Measurements from ENCODE around the gene ESYT2.

ESYT2 gene

DNA sequence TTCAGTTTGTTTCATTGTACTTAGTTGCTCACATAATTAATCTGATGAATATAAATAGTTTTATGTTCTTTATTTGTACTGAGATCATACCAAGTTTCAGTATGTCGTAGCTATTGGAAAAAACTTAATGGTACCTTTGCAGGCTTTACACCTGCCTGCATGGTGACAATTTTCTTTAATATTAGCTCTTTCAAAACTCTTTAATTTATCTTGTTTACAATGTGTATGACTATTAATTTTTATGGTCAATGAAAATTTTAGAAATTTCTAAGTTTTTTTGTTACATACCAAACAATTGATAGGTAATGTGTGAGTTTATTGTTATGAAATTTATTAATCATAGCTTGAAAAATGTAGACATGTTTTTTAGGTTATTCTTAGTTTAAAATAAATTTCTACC lies 31.1 kb upstream of the ESYT2 start:
- TF ChIP-seq GATA2 (IDR thresholded peaks at IDR 0.05; ENCODE audit: low read depth, low read length) (no peak), GATA3 (IDR thresholded peaks at IDR 0.05; ENCODE audit: low read depth, low read length) (no peak)

DNA sequence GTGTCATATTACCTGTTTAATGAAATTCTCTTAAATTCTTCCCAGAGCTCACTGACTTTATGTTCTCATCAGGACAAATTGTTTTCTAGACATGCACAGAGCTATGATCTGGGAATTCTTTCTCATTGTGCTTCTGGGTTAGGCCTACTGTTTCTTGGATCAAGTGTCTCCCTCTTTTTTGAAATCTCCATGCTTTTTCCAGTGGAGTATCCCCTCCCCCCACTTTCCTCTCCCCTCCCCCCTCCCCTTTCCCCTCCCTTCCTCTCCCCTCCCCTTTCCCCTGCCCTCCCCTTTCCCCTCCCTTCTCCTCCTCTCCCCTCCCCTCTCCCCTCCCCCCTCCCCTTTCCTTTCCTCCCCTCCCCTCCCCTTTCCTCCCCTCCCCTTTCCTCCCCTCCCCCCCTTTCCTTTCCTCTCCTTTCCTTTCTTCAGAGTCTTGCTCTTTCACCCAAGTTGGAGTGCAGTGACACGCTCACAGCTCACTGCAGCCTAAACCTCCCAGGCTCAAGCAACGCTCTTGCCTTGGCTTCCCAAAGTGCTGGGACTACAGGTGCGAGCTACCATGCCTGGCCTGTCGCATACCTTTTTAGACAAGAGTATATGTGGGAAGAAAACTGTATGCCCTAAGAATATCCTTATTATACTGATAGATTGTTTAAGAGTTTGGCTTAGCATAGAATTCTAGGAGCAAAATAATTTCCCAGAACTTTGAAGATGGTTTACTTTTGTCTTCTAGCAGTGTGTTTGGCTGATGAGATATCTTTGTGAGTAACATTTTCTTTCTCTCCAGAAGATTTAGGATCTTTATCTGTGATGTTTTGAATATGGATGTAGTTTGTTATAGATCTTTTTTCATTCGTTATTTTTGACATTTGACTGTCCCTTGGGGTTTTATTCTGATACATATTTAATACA lies 29.5 kb upstream of the ESYT2 start:
- TF ChIP-seq GATA3 (IDR thresholded peaks at IDR 0.05; ENCODE audit: low read depth, low read length) = no peak

DNA sequence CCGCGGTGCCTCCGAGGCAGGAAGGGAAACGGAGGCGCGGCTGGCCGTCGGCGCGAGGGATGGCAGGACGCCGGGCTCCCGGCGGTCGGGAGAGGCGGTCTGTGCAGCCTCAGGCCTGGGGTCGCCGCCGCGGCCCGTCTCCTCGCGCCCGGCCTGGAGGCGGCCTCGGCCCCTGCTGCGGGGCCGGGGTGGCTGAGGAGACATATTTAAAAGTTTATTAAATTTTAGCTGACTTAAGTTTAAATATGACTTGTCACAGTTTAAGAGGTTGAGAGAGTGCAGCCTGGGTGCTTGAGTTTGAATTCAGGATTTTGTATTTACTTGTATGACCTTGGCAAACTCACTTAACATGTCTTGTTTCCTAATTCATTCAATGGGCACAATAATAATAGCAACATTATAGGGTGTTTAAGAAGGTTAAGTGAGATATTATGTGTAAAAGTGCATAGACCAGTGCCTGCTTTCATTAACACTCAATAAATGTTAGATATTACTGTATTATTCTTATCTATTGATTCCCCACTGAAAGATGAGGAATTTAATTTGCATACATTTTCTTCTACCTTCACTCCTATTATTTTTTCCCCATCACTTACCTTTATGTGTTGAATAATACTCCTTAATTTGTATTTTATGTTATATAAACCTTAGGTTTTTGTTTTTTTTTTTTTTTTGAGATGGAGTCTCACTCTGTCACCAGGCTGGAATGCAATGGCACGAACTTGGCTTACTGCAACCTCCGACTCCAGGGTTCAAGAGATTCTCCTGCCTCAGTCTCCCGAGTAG lies 27.8 kb upstream of the ESYT2 start:
- TF ChIP-seq GATA2 (IDR thresholded peaks at IDR 0.05; ENCODE audit: low read depth, low read length) = no peak

DNA sequence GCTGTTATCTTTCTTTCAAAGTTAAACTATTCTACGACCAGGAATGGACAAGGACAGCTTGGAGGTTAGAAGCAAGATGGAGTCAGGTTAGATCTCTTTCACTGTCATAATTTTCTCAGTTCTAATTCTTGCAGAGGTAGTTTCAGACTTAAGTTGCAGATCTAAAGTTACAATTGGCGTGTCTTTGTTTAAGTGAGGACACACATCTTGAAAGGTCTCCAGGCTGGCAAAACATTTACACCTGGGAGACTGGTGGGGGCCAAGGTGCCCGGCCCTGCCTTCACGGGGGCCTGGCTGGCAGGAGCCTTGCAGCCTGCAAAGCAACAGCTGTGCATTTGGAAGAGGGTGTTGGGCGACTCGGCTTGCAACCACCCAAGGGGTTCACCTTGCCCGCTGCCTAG lies 25.4 kb upstream of the ESYT2 start:
- TF ChIP-seq GATA3 (IDR thresholded peaks at IDR 0.05; ENCODE audit: low read depth, low read length) (no peak), GATA2 (IDR thresholded peaks at IDR 0.05; ENCODE audit: low read depth, low read length) (no peak)

DNA sequence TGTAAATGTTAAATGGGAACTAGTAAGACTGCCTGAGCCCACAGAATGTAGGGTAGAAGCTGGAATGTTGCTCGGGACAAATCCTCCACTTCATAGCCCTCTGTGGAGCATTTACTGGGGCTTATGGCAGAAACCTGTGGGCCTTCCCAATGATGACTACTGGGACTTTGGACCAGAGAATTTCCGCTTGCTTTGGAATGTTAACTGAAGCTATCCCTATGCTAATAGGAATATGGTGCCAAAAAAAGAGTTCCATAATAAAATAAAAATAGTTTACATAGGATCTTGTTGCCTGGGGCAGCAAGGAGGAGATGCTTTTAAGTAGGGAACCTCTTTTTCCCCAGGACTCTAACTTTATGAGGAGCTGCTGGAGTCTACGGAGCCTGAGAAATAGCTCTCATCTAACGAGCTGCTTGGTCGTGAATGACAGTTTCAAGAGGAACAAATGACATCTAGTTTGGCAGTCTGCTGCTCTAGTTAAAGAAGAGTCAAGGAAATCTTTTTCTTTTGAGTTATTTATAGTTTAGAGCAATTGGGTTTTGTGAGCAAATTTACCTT lies 21.3 kb upstream of the ESYT2 start:
- TF ChIP-seq GATA3 (IDR thresholded peaks at IDR 0.05; ENCODE audit: low read depth, low read length) (no peak), GATA2 (IDR thresholded peaks at IDR 0.05; ENCODE audit: low read depth, low read length) (no peak)

DNA sequence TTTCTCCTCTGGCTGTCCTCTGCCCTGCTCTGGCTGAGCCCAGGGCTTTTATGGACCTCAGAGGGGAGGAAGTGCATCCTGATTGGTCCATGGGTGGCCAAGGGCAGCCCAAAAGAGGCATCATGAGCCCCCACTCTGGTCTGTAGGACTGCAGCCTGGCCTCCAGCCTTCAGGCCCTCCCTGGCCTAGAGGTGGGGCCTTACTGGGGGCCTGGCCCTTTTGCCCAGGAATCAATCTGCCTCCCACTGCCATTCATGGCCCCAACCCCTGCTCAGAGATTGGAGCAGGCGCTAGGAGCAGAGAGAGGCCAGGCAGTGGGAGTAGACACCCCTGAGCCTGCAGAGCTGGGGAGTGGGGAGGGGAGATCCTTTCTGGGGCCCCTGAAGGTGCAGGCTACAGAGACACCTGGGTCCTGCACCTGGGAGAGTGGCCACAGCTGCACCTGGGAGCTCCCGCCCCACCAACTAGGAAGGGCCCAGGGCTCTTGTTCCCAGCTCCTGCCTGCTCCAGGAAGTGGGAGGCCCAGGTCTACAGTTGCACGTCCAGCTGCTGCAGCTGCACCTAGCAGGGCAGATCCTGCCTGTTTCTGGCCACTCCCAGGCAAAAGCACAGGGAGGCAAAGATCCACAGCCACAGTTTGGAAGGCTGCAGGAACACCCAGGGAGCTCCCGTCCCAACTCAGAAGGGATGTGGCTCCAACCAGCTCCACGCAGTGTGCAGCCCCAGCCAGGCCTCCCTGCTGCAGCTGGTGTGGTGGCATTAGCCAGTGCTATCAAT lies 20.6 kb upstream of the ESYT2 start:
- no peak for TF ChIP-seq GATA3 (IDR thresholded peaks at IDR 0.05; ENCODE audit: low read depth, low read length)
- no peak for TF ChIP-seq GATA2 (IDR thresholded peaks at IDR 0.05; ENCODE audit: low read depth, low read length)

DNA sequence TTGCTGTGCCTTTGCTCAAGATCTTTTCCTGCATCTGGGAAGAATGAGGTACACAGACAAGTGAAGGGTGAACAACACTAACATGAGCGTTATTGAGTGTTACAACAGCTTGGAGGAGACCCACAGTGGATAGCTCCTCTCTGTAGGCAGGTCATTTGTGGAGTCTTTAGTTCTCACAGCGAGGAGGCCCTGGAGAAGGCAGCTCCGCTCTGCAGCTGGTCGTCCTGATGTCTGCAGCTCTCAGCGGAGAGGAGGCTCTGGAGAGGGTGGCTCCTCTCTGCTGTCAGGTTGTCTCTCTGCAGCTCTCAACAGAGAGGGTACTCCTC lies 20.1 kb upstream of the ESYT2 start:
- TF ChIP-seq GATA2 (IDR thresholded peaks at IDR 0.05; ENCODE audit: low read depth, low read length) (no peak), GATA3 (IDR thresholded peaks at IDR 0.05; ENCODE audit: low read depth, low read length) (no peak)

DNA sequence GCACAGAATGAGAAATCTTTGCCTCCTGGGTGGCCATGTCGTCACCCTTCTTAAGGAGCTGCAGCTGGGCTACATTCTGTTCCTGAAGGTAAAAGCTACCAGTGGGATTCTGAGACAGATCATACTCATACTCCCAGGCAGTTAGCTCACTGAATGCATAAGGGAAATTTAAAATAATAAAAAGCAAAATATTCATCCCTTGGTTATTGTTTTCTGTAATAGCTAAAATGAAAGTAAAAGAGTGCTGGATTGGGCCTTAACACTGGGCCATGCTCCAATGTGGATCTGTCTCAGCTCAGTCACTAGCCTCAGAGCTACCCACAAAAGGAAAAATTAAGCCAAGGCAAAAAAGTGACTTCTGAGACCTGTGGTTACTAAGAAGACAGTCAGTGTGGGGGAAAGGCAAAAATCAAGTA lies 18.1 kb upstream of the ESYT2 start:
- no peak for TF ChIP-seq GATA3 (IDR thresholded peaks at IDR 0.05; ENCODE audit: low read depth, low read length)

DNA sequence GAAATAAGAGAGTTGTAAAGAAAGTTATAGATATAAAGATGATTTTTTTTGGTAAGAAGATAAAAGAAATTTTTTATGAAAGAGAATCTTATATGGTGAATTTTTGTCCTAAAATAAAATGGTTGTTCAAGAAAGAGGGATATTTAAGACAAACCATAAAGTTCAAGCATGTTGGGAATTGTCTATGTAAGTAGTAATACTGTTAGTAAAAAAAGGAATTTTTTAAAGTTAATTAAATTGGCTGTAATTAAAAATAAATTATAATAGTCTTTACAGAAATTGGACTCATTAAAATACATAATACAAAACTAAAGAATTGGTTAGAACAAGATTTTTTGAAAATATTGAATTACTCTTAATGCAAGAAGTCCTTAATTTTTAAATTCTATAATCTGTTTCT lies 17.0 kb upstream of the ESYT2 start:
- TF ChIP-seq GATA3 (IDR thresholded peaks at IDR 0.05; ENCODE audit: low read depth, low read length) (no peak), GATA2 (IDR thresholded peaks at IDR 0.05; ENCODE audit: low read depth, low read length) (no peak)

DNA sequence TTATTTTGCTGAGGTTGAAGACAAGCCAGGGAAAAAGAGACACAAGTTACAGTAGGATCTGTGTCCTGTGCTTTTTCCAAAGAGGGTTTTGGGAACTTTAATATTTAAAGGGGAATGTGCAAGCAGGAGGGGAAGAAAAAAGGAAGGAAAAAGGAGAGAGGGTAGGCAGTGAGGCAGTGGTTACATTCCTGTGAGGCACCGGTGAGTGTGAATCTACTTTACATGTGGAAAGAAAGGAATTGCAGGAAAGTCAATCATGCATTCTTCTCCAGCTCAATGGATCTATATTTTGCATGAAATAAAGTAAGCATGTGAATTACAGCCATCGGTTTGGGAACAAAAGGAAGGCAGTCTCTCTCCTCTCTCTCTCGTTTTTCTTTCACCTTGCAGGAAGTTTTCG lies 14.5 kb upstream of the ESYT2 start:
- TF ChIP-seq GATA3 (IDR thresholded peaks at IDR 0.05; ENCODE audit: low read depth, low read length) (no peak), GATA2 (IDR thresholded peaks at IDR 0.05; ENCODE audit: low read depth, low read length) (no peak)

DNA sequence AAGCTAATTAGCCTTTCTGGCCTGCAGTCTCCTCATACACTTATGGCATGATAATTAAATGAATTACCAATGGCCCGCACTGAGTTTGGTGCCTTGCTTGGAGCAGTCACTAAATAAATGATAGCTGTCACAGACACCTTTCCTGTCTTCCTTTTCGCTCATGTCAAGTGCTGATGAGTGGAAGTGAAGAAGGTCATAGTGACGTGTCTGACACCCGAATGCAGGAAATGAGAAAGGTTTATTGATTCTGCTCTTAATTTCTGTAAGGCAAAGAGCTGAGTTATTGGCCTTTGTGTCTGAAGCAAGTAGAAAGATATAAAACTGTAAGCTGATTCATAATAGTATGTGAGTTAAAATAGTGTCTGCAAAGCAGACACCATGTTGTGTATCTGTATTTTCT lies 13.2 kb upstream of the ESYT2 start:
- TF ChIP-seq GATA3 (IDR thresholded peaks at IDR 0.05; ENCODE audit: low read depth, low read length) = no peak
- TF ChIP-seq GATA2 (IDR thresholded peaks at IDR 0.05; ENCODE audit: low read depth, low read length) = no peak

DNA sequence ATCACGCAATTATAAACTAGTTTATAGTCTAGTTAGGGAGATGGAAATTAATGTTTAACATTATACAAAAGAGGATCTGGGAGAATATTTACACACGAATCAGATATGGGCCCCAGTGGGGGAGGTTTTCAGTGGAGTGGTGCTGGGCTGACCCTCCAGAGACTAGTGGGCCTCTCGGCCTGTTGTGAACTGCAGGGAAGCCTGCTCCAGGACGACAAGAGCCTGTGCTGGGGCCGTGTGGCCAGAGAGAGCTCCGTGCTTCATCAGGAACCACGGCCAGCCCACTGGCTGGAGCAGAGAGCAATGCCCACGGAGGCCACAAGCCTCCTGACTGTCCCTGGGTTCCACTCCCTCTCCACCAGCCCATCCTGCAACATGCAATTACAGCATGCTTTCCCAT lies 11.3 kb upstream of the ESYT2 start:
- TF ChIP-seq GATA3 (IDR thresholded peaks at IDR 0.05; ENCODE audit: low read depth, low read length) (no peak), GATA2 (IDR thresholded peaks at IDR 0.05; ENCODE audit: low read depth, low read length) (no peak)

DNA sequence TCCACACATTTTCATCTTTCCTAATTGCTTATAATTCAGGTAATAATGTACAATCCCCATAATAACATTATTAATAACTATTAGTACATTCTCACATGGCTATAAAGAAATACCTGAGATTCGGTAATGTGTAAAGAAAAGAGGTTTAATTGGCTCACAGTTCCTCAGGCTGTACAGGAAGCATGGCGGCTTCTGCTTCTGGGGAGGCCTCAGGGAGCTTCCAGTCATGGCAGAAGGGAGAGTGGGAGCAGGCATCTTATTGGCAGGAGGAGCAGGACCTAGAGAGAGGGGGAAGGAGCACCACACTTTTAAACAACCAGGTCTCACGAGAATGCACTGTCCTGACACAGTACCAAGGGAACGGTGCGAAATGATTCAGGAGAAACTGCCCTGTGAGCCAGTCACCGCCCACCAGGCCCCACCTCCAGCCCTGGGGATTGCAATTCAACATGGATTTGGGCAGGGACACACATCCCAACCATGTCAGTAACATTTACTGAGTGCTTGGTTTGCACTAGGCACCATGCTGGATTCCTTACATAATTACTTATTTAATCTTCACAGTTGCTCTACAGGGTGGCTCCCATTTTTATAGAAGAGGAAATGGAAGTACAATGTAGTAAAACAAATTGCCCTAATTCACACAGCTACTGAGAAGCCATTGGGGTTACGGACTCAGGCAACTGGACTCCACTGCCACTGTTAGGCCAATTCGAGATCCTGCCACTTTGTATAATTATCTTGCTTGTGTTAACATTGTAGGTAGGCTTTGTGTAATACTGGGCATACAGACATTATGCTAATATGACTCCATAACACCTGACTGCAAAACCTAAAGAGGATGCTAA lies 8.7 kb upstream of the ESYT2 start:
- TF ChIP-seq GATA3 (IDR thresholded peaks at IDR 0.05; ENCODE audit: low read depth, low read length) = no peak
- TF ChIP-seq GATA2 (IDR thresholded peaks at IDR 0.05; ENCODE audit: low read depth, low read length) = no peak

Data from SH-SY5Y (cell line).